Activated CD4-positive, alpha-beta T cell treated with anti-CD3 and anti-CD28 coated beads, Interleukin-2, amount 50 U/mL, for 48 hours (primary cell): ENCODE data around the gene ASCC3.

Experiments used
- DNase-seq, 2 experiments: peaks; one replicate each; pipeline ENCODE4 v3.0.0-alpha.2; 2020

ASCC3 gene

GRCh38 chr6:100573166-100573565 lies 308.0 kb downstream of the ASCC3 start:
- DNase-seq = no peak

- no peak for DNase-seq
Measured at GRCh38 chr6:100568255-100568654, 312.9 kb downstream of the ASCC3 start.

GRCh38 chr6:100566563-100566962 lies 314.6 kb downstream of the ASCC3 start:
- no peak for DNase-seq

GRCh38 chr6:100565439-100566104 lies 315.6 kb downstream of the ASCC3 start:
- DNase-seq = no peak

GRCh38 chr6:100559859-100560258 lies 321.3 kb downstream of the ASCC3 start:
- no peak for DNase-seq

GRCh38 chr6:100554228-100554627 lies 326.9 kb downstream of the ASCC3 start:
- DNase-seq = no peak

GRCh38 chr6:100553243-100553642 lies 327.9 kb downstream of the ASCC3 start:
- DNase-seq = no peak

- DNase-seq = no peak
Measured at GRCh38 chr6:100549406-100550167, 331.5 kb downstream of the ASCC3 start.

- DNase-seq = no peak
Measured at GRCh38 chr6:100538086-100538485, 343.0 kb downstream of the ASCC3 start.

- no peak for DNase-seq
Measured at GRCh38 chr6:100518588-100518987, 362.5 kb downstream of the ASCC3 start.

- no peak for DNase-seq
Measured at GRCh38 chr6:100517633-100518032, 363.5 kb downstream of the ASCC3 start.

GRCh38 chr6:100517106-100517505 lies 364.0 kb downstream of the ASCC3 start:
- no peak for DNase-seq

- DNase-seq = no peak
Measured at GRCh38 chr6:100514660-100515059, 366.5 kb downstream of the ASCC3 start.

- DNase-seq = no peak
Measured at GRCh38 chr6:100512203-100512862, 368.8 kb downstream of the ASCC3 start.

- DNase-seq = no peak
Measured at GRCh38 chr6:100509101-100509500, 372.0 kb downstream of the ASCC3 start.

- no peak for DNase-seq
Measured at GRCh38 chr6:100506651-100507050, 374.5 kb downstream of the ASCC3 start.

GRCh38 chr6:100504786-100505737 lies 376.1 kb downstream of the ASCC3 start:
- no peak for DNase-seq

GRCh38 chr6:100503043-100503705 lies 378.0 kb downstream of the ASCC3 start:
- DNase-seq = no peak

- DNase-seq = no peak
Measured at GRCh38 chr6:100493206-100493888, 387.8 kb downstream of the ASCC3 start.

GRCh38 chr6:100491952-100492670 lies 389.0 kb downstream of the ASCC3 start:
- no peak for DNase-seq

GRCh38 chr6:100490065-100490464 lies 391.1 kb downstream of the ASCC3 start:
- DNase-seq = no peak
